A204.1 (cell line): ENCODE measurements around the gene F2.

Source experiments
- FAIRE-seq: peaks from 2 replicates; lab custom pipeline; 2012; peaks lifted over from hg19 to GRCh38; lab: Jason Lieb, UNC

The F2 gene

DNA sequence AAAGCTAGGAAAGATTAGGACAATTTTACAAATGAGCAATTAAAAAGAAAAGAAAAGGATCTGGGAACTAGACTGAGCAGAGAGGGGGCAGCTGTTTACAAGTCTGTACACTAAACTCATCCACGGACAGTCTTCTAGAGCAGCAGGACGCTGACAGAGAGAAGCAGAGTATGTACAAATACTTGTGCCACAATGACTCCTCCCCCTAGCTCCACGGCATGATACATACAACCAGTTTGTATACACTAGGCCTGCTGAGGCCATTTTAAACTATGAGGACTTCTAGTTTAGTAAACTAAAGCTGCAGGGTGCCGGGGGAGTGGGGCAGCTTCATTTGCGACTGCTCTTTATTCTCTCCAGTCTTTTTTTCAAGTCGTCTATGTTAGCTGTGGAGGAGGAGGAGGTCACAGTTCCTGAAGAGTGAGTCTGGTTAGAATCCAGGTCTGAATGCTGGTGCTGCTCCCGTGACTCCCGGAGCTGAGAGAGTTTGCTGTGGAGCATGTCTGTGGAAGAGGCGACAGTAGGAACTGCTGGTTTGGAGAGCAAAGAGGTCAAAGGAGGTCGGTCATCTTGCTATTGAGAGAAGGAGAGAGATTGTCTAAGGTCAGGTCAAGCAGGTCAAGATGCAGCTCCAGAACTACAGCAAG lies 24.8 kb downstream of the F2 start:
- no peak for FAIRE-seq

DNA sequence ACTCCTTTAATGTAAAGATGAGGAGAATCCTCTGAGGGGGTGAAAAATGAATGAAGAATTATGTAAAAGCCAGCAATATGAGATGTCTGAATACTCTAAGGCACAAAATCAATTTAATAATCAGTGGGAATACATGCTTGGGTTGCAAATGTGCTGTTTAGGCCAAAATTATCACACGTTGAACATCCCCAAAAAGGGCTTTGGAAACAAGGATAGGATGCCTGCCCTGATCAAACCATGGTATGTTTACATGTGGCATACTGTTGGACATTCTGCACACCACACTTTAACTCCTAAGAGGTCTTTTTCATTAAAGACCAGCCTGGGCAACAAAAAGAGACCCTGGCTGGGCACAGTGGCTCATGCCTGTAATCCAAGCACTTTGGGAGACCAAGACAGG lies 26.3 kb downstream of the F2 start:
- FAIRE-seq, result no peak

DNA sequence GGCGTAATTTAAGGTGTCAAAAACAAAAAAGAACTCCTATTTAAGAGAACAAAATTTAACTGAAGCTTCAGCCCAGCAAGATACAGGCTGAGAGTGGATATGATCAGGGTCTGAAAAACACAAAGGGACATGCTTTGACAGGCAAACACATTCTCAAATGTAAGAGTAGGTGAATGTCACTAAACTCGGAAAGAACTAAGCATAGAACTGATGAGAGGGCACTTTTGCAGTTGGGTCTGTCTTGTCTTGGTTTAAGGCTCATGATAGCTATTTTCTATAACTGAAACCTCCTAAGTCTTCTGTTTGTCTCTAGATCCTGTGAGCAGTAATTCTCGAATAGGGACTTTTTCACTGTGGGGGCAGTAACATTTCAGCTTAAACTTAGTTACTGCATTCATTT lies 27.0 kb downstream of the F2 start:
- FAIRE-seq, result no peak

DNA sequence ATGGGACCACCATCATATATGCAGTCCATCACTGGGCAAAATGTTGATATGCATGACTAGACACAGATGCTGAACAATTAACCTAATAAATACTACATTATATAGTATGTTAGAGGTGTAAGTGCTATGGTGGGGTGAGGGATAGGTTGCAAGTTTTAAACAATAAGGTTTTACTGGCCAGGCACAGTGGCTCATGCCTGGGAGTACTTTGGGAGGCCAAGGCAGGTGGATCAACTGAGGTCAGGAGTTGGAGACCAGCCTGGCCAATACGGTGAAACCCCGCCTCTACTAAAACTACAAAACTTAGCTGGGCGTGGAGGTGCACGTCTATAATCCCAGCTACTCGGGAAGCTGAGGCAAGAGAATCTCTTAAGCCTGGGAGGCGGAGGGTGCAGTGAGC lies 28.1 kb downstream of the F2 start:
- FAIRE-seq, result no peak

DNA sequence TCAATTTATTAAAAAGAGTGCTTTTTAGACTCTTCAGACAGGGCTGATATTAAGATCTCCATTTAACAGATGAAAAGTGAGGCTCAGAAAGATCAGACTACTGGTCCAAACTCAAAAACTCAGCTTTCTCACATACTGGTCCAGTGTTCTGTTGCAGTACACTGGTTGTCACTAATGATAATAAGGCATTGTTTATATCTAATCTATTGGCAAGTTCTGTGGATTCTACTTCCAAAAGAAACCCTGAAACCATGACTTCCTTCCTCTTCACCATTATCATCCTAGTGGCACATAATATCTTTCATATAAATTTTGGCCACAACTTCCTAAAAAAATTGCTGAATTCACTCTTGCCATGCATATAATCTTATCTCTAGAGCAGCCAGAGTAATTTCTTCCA lies 36.9 kb downstream of the F2 start:
- no peak for FAIRE-seq

DNA sequence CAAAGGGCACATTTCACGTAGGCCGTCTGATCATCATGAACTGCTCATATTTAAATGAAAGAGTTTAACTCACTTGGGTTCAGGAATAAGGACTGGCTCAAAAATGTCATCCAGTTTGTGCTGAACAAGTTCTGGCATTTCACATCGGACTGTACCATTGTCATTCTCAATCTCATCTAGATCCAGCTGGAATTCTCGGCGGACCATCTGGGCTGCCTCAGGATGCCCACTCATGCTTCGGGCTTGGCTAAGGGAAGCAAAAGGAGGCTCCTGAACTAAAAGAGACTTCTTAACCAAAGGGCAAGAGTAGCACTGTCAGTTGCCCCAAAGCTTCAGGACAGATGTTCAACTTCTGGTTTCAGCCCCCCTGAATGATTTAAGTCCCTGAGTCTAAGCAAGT lies 40.2 kb downstream of the F2 start:
- no peak for FAIRE-seq

DNA sequence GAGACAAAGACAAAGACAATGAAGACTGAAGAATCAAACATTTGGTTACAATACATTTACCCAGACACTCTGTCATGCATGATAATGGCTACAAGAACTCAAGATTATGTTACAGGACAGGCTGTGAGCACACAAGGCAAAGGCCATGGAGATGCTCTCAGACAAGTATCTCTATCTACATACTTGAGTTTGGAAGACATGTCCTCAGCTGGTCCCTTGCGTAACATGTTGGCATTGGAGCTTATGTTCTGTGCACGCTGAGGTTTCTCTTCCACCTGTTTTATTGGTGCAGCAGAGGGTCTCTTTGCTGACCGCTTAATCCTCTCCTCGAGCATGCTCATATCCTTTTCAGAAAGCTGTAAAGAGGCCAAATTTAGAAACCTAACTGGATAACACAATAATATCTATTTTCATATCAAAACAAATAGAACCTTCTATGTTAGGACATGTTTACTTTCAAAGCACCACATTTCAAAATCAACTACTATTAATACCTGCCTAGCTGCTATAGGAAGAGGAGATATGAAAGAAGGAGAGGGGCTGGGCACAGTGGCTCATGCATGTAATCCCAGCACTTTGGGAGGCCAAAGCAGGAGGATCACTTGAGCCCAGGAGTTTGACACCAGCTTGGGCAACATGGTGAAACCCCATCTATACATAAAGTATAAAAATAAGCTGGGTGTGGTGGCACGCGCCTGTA lies 41.6 kb downstream of the F2 start:
- no peak for FAIRE-seq

DNA sequence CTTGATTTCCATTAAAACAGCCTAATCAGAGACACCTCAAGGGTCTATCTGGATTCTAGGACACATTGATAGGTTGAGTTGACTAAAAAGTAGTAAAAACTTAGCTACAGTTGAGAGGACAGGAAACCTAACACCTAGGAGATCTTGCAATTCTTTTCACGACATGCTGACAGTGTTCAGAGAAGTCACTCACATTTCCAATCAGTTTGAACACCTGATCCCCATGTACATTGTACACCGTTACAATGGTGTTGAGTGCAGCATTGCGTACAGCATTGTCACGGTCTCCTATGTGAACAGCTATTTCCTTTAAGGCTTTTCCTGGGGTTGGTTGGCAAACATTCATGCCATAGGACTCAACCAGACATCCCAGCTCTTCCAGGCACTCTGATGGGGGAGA lies 42.8 kb downstream of the F2 start:
- no peak for FAIRE-seq

DNA sequence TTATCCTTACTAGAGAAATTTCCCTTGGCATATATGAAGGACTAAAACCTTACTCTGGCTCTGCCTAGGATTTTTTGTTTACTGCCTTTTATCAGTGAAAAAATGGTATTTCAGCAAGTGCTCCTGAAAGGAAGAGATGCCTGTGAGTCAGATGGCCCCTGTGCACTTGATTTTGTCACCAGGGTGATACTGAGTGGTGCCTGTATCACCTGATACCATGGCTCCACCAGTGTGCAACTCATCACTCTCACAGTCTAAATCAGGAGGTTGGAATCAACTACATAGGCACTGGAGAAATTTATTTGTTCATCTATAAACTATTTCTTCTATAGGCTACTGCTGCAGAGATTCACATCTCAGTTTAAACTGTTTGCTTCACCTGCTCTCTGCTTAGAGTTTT lies 43.2 kb downstream of the F2 start:
- FAIRE-seq, result no peak

DNA sequence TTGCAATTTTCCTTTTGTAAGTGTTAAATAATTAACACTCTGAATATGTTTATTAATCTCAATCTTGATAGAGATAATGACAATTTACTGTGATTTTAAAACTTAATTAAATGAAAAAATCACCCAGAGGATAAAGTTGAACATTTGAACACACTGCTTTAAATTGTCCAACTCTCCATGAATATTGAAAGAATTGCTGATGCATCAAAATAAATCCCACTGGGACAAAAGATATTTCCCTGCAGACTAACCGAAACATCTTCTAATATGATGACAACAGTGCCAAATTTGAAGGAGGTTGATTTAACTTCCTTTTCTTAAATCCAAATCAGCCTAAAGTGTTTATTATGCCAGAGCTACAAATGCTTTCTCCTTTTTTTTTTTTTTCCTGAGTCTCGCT lies 47.6 kb downstream of the F2 start:
- FAIRE-seq, result no peak

DNA sequence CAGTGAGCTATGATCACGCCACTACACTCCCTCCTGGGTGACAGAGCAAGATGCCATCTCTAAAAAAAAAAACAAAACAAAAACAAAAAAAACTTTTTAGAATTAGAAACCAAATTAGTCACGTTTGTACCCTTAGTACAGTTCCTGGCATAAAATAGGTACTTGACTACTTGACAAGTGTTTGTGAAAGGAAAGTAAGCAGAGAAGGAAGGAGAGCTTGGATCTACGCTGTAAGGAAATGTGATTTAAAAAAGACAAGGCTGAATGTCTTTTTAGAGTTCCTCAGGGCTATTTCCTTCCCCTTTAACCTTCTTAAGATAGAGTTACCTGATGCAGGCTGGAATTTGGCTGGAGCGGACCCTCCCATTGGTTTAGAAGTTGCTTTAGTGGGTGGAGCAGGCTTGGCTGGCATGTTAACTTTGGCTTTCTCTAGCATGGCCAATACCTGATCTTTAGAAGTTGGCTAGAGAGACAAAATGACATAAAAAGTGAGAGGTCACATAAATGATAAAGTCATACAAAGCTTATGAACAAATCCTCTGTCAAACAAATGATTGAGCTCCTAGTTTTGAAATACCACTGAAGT lies 50.7 kb downstream of the F2 start:
- FAIRE-seq, result no peak

DNA sequence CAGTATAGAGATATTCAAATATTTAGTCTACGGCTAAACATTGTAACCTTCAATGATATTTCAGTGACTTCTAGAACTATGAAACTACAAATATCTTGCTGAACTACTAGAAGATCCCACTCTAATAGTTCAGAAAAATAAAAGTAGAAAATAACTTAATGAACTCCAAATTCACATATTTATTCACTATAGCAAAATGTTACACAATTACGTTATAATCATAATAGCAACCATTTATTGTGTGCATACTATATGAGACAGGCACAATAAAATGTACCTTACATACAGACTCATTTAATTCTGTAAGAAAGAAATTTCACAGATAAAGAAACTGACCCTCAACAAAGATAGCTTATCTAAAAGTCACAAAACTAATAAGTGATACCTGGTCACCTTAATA lies 57.9 kb downstream of the F2 start:
- FAIRE-seq, result peak; percentile 56

DNA sequence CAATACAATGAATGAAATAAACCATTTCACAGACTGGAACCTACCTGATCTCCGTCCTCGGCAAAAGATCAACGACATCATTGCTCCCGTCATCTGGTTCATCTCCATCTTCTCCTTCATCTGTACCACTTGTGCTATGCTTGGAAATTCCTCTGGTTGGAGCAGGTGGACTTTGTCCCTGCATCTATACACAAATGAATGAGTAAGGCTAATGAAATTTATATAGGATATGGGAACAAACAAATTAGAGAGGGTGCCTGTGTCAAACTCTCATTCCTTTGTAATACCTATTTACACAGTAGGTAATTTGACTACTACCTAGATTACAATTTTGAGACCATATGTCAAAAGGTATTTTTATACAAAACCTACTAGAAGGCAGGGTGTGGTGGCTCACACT lies 59.4 kb downstream of the F2 start:
- no peak for FAIRE-seq
